Testis (tissue), 3 donors: ENCODE data around the gene PINK1. TPM values are rescaled to one million over a fixed set of nuclear protein-coding genes. Genes with fewer than 3 reads are reported as not detected.

Source experiments
- DNase-seq: peaks from one replicate; pipeline ENCODE4 v3.0.0-alpha.2; 2019
- H3K27ac ChIP-seq, 2 donors: fragments of 200-600 bp; sonication (generic); one replicate each; pipeline ENCODE4 v1.5.1; 2019
- H3K27me3 ChIP-seq: fragments of 200-600 bp; sonication (generic); one replicate; pipeline ENCODE4 v1.5.1; 2019
- H3K36me3 ChIP-seq: fragments of 200-600 bp; sonication (generic); one replicate; pipeline ENCODE4 v1.5.1; 2017; ENCODE audit warnings: low read depth; ENCODE audit errors: missing control alignments
- H3K4me1 ChIP-seq: fragments of 200-600 bp; sonication (generic); one replicate; pipeline ENCODE4 v1.5.1; 2019
- H3K4me3 ChIP-seq, 2 donors: fragments of 200-600 bp; sonication (generic); one replicate each; pipeline ENCODE4 v1.5.1; 2017 to 2019
- H3K9me3 ChIP-seq: fragments of 200-600 bp; sonication (generic); one replicate; pipeline ENCODE4 v1.5.1; 2017
- POLR2A ChIP-seq: fragments of 450-650 bp; IDR thresholded peaks from one replicate; pipeline ENCODE4 v1.6.1; 2017; ENCODE audit warnings: antibody characterized with exemption, mild to moderate bottlenecking, moderate library complexity
- WGBS, 2 donors: methylation state at CpG; one replicate each; pipeline ENCODE4 v1.1.5; 2018; 5-methylcytosine and 5-hydroxymethylcytosine counted together
- intact Hi-C: fragments of 100-400 bp; cut with DNase I; formaldehyde crosslinking; loops from one replicate; pipeline ENCODE4 v1.15.1; 2023; ENCODE audit warnings: low total_unique reads
- polyA plus RNA-seq: library from polyadenylated mRNA; stranded (reverse); fragments of 350-450 nt; fragmentation: Illumina TruSeq; extraction: RNeasy Lipid Tissue Mini Kit (QIAGEN cat#74804); gene quantifications from one replicate; pipeline ENCODE4 v1.2.3, GENCODE V29; 2014; ENCODE audit warnings: low read depth, low replicate concordance; ENCODE audit not compliant: insufficient read depth
- total RNA-seq, 2 donors: library from RNA; depleted of rRNA; stranded (reverse); fragments of >200 nt; gene quantifications; one replicate each; pipeline ENCODE4 v1.2.3, GENCODE V29; 2016
- TF ChIP-seq, protein P1 (sequence below), 3 experiments: fragments of 450-650 bp in 2 of 3; fragments of 200-600 bp in 1 of 3; sonication (generic) in 1 of 3; IDR thresholded peaks; one replicate each; pipeline ENCODE4 v1.5.1; 2016 to 2019; ENCODE audit warnings: antibody characterized with exemption in 3 of 3, mild to moderate bottlenecking in 2 of 3, moderate library complexity in 1 of 3

PINK1 gene
- total and polyA plus RNA-seq, 3 donors from 2014 or later, result 157 to 340 (median 168) TPM

DNA sequence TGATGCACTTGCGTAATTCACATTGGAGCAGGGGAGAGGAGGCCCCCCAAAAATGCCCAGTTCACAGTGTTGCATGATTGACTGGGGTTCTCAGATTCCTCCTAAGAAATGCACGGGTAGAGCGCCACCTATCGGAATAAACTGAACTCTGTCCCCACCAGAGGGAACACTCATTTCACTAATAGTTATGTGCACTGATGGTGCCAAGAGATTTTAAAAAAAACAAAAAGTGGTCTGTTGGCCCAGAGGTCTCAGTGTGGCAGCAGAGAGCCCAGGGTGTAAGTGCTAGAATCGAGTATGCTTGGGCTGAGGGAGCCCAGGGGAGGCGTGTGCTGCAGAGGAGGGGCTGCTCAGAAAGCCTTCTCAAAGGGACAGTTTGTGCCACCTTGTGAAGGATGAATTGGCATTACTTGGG lies 6.9 kb downstream of the PINK1 start:
- Histone ChIP-seq H3K36me3 (no peaks in the 10 kb centered on the region), H3K9me3 (no peaks in the 10 kb centered on the region), H3K27ac (no peak overlapping the region), H3K4me1 (no peaks in the 10 kb centered on the region), H3K27me3 (no peaks in the 10 kb centered on the region), H3K4me3 (no peak overlapping the region)
- 48 to 58% methylated on average over 6 of the region's 6 CpGs for WGBS, 2 donors
- peak; percentile 57 for DNase-seq
- no peak for TF ChIP-seq POLR2A
- TF ChIP-seq, protein P1, sequence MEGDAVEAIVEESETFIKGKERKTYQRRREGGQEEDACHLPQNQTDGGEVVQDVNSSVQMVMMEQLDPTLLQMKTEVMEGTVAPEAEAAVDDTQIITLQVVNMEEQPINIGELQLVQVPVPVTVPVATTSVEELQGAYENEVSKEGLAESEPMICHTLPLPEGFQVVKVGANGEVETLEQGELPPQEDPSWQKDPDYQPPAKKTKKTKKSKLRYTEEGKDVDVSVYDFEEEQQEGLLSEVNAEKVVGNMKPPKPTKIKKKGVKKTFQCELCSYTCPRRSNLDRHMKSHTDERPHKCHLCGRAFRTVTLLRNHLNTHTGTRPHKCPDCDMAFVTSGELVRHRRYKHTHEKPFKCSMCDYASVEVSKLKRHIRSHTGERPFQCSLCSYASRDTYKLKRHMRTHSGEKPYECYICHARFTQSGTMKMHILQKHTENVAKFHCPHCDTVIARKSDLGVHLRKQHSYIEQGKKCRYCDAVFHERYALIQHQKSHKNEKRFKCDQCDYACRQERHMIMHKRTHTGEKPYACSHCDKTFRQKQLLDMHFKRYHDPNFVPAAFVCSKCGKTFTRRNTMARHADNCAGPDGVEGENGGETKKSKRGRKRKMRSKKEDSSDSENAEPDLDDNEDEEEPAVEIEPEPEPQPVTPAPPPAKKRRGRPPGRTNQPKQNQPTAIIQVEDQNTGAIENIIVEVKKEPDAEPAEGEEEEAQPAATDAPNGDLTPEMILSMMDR (IDR thresholded peaks at IDR 0.05), result peak; percentile 60 to 84 (median 74)
- intact Hi-C loops, result loop anchor here (10.0 kb wide), 1 partner anchor 115 kb away; no protein-coding TSS in a partner anchor

DNA sequence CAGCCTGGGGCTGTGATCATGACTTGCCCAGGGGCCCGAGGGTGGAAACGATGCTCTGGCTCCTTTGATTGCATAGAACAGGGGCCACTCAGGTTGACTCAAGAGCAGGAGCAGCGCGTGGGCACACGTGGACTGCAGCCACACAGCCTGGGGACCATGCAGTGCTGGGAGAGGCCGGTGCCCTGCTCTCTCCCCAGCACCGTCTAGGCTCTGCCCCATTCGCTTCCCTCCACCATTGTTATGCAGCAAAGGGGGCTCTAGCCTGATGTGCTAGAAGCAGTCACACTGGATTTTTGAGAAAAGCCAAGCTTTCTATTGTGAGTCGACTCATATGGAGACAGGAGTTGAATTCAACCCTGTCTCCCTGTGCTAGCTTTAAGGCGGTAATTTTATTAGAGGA lies 8.7 kb downstream of the PINK1 start:
- no peak overlapping the region for H3K4me3 ChIP-seq
- WGBS, 2 donors, result 85% methylated on average over 4 to 10 of the region's 10 CpGs
- TF ChIP-seq POLR2A, result no peak
- TF ChIP-seq, protein P1 (IDR thresholded peaks at IDR 0.05), result no peak
- no peaks in the 10 kb centered on the region for H3K4me1 ChIP-seq
- H3K27ac ChIP-seq, result no peak overlapping the region
- intact Hi-C loops, result loop anchor here (10.0 kb wide), 1 partner anchor 117 kb away; no protein-coding TSS in a partner anchor
- no peak for DNase-seq
- no peaks in the 10 kb centered on the region for H3K27me3 ChIP-seq
- no peaks in the 10 kb centered on the region for H3K9me3 ChIP-seq
- no peaks in the 10 kb centered on the region for H3K36me3 ChIP-seq

GRCh38 chr1:20643080-20643479 lies 9.8 kb downstream of the PINK1 start:
- Histone ChIP-seq H3K36me3 (no peaks in the 10 kb centered on the region), H3K27ac (no peak overlapping the region), H3K27me3 (no peaks in the 10 kb centered on the region), H3K4me1 (no peaks in the 10 kb centered on the region), H3K4me3 (no peak overlapping the region), H3K9me3 (no peaks in the 10 kb centered on the region)
- intact Hi-C loops, result loop anchor here (10.0 kb wide), 1 partner anchor 118 kb away; no protein-coding TSS in a partner anchor
- TF ChIP-seq, protein P1 (IDR thresholded peaks at IDR 0.05), result no peak
- no peak for TF ChIP-seq POLR2A
- 72 to 81% methylated on average over 6 of the region's 6 CpGs for WGBS, 2 donors
- DNase-seq, result no peak

DNA sequence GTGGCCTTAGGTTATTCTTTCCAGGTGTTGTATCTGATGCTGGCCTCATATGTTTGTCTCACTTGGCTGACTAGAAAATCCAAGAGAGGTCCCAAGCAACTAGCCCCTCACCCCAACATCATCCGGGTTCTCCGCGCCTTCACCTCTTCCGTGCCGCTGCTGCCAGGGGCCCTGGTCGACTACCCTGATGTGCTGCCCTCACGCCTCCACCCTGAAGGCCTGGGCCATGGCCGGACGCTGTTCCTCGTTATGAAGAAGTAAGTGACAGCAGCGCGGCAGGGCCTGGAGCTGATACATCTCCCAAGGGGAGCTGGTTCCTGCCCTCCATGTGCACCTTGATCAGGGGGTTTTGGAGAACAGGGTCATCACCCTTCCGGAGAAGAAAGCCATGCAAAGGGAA lies 11.2 kb downstream of the PINK1 start:
- no peak for DNase-seq
- Histone ChIP-seq H3K36me3 (no peaks in the 10 kb centered on the region), H3K27me3 (no peaks in the 10 kb centered on the region), H3K9me3 (no peaks in the 10 kb centered on the region), H3K4me3 (no peak overlapping the region), H3K27ac (no peak overlapping the region), H3K4me1 (no peaks in the 10 kb centered on the region)
- no peak for TF ChIP-seq POLR2A
- TF ChIP-seq, protein P1 (IDR thresholded peaks at IDR 0.05), result no peak
- 89 to 94% methylated on average over 9 to 13 of the region's 13 CpGs for WGBS, 2 donors
- intact Hi-C loops, result loop anchor here (10.0 kb wide), 1 partner anchor 120 kb away; no protein-coding TSS in a partner anchor

DNA sequence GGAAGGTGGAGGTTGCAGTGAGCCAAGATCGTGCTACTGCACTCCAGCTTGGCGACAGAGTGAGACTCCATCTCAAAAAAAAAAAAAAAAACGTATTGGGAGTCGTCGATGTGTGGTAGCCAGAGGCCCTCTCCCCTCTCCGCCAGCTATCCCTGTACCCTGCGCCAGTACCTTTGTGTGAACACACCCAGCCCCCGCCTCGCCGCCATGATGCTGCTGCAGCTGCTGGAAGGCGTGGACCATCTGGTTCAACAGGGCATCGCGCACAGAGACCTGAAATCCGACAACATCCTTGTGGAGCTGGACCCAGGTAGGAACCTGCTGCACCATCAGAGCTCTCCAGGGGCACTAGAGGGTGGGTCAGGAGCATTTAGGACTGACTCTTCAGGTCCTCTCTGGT lies 12.2 kb downstream of the PINK1 start:
- no peak for TF ChIP-seq POLR2A
- TF ChIP-seq, protein P1 (IDR thresholded peaks at IDR 0.05), result no peak
- no peak overlapping the region for H3K27ac ChIP-seq
- no peak overlapping the region for H3K4me3 ChIP-seq
- no peaks in the 10 kb centered on the region for H3K36me3 ChIP-seq
- DNase-seq, result no peak
- no peaks in the 10 kb centered on the region for H3K27me3 ChIP-seq
- H3K4me1 ChIP-seq, result no peaks in the 10 kb centered on the region
- WGBS, 2 donors, result 85 to 87% methylated on average over 14 of the region's 14 CpGs
- H3K9me3 ChIP-seq, result no peaks in the 10 kb centered on the region
- intact Hi-C loops, result loop anchor here (10.0 kb wide), 1 partner anchor 121 kb away; no protein-coding TSS in a partner anchor
